Endodermal cell (in vitro differentiated cells): Measurements from ENCODE around the gene RANBP10. TPM values are rescaled to one million over a fixed set of nuclear protein-coding genes. Genes with fewer than 3 reads are reported as not detected.

Source experiments
- DNase-seq: peaks from one replicate; pipeline ENCODE4 v3.0.0-alpha.2; 2017
- H3K27ac ChIP-seq: 2 replicates; pipeline ENCODE4 v1.5.1; 2013; ENCODE audit warnings: mild to moderate bottlenecking, low read depth, low read length, moderate library complexity
- H3K27me3 ChIP-seq: 2 replicates; pipeline ENCODE4 v1.6.1; 2013; ENCODE audit warnings: mild to moderate bottlenecking, low read length, moderate library complexity; ENCODE audit not compliant: insufficient read depth, control insufficient read depth, poor library complexity, severe bottlenecking
- H3K36me3 ChIP-seq: 2 replicates; pipeline ENCODE4 v1.7.0; 2013; ENCODE audit warnings: mild to moderate bottlenecking, low read length, moderate library complexity; ENCODE audit not compliant: control insufficient read depth, insufficient read depth
- H3K4me1 ChIP-seq: one replicate; pipeline ENCODE4 v1.7.0; 2013; ENCODE audit warnings: low read length; ENCODE audit not compliant: control insufficient read depth, insufficient read depth
- H3K4me3 ChIP-seq: 2 replicates; pipeline ENCODE4 v1.5.1; 2013; ENCODE audit warnings: mild to moderate bottlenecking, low read length, moderate library complexity
- H3K9ac ChIP-seq: 2 replicates; pipeline ENCODE4 v1.6.1; 2013; ENCODE audit warnings: mild to moderate bottlenecking, low read length, moderate library complexity; ENCODE audit not compliant: poor library complexity, severe bottlenecking; ENCODE audit errors: extremely low read depth
- H3K9me3 ChIP-seq: 2 replicates; pipeline ENCODE4 v1.6.1; 2013; ENCODE audit warnings: mild to moderate bottlenecking, low read length, moderate library complexity; ENCODE audit not compliant: control insufficient read depth
- H3K27ac Mint-ChIP-seq: 2 replicates; pipeline ENCODE4 v1.8.0; 2020; ENCODE audit warnings: mixed read lengths
- H3K27me3 Mint-ChIP-seq: 2 replicates; pipeline ENCODE4 v1.8.0; 2021; ENCODE audit warnings: mild to moderate bottlenecking, mixed read lengths; ENCODE audit not compliant: insufficient read depth
- H3K36me3 Mint-ChIP-seq: 2 replicates; pipeline ENCODE4 v1.8.0; 2020; ENCODE audit warnings: low read depth, mixed read lengths
- H3K4me1 Mint-ChIP-seq: 2 replicates; pipeline ENCODE4 v1.8.0; 2020; ENCODE audit warnings: mixed read lengths
- H3K4me3 Mint-ChIP-seq: 2 replicates; pipeline ENCODE4 v1.8.0; 2020; ENCODE audit warnings: mild to moderate bottlenecking, moderate library complexity, mixed read lengths
- H3K9me3 Mint-ChIP-seq: 2 replicates; pipeline ENCODE4 v1.8.0; 2020; ENCODE audit warnings: mild to moderate bottlenecking, mixed read lengths
- WGBS, 2 experiments: methylation state at CpG; one replicate each; pipeline versions ENCODE4 v1.1.5 to v1.1.7; 2013; ENCODE audit warnings: missing lambda C conversion rate in 2 of 2, mixed read lengths in 1 of 2; ENCODE audit not compliant: insufficient coverage in 1 of 2, insufficient read length in 1 of 2; 5-methylcytosine and 5-hydroxymethylcytosine counted together
- total RNA-seq, 2 donors: library from RNA; stranded (reverse); fragmentation: NEBNext Ultra II Directional in 1 of 2; extraction: Animal tissue kit (Norgen Biotek cat#: 25700) in 1 of 2; gene quantifications; 2 replicates in 1 of 2; 3 replicates in 1 of 2; pipeline ENCODE4 v1.2.1, GENCODE V29; 2021
- TF ChIP-seq, protein P1 (sequence below): fragments of 200-600 bp; sonication (generic); conservative IDR thresholded peaks from 2 replicates; pipeline ENCODE4 v1.5.0; 2021; ENCODE audit warnings: antibody characterized with exemption, mild to moderate bottlenecking

RANBP10 gene
- total RNA-seq, 2 donors from 2014 or later, result 19.2 to 22.5 TPM

DNA sequence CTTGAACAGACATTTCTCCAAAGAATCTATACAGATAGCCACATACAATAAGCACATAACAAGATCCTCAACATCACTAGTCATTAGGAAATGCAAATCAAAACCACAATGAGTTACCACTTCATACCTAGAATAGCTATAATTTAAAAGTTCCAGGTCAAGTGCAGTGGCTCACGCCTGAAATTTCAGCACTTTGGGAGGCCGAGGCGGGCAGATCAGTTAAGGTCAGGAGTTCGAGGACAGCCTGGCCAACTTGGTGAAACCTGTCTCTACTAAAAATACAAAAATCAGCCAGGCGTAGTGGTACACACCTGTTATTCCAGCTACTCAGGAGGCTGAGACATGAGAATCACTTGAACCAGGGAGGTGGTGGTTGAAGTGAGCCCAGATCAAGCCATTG lies 19.9 kb downstream of the RANBP10 start:
- peaks cover 2% of the 10 kb centered on the region for H3K9me3 Mint-ChIP-seq
- H3K4me3 Mint-ChIP-seq, result no peak overlapping the region
- H3K27me3 Mint-ChIP-seq, result no peaks in the 10 kb centered on the region
- Histone ChIP-seq H3K9ac (no peak overlapping the region), H3K36me3 (peaks cover 7% of the 10 kb centered on the region), H3K4me3 (no peak overlapping the region), H3K9me3 (no peaks in the 10 kb centered on the region), H3K4me1 (no peaks in the 10 kb centered on the region), H3K27me3 (no peaks in the 10 kb centered on the region), H3K27ac (no peak overlapping the region)
- no peaks in the 10 kb centered on the region for H3K4me1 Mint-ChIP-seq
- 84 to 92% methylated on average over 4 to 5 of the region's 5 CpGs for WGBS, 2 experiments
- H3K36me3 Mint-ChIP-seq, result peaks cover 16% of the 10 kb centered on the region
- no peak for DNase-seq
- H3K27ac Mint-ChIP-seq, result no peak overlapping the region
- TF ChIP-seq, protein P1, sequence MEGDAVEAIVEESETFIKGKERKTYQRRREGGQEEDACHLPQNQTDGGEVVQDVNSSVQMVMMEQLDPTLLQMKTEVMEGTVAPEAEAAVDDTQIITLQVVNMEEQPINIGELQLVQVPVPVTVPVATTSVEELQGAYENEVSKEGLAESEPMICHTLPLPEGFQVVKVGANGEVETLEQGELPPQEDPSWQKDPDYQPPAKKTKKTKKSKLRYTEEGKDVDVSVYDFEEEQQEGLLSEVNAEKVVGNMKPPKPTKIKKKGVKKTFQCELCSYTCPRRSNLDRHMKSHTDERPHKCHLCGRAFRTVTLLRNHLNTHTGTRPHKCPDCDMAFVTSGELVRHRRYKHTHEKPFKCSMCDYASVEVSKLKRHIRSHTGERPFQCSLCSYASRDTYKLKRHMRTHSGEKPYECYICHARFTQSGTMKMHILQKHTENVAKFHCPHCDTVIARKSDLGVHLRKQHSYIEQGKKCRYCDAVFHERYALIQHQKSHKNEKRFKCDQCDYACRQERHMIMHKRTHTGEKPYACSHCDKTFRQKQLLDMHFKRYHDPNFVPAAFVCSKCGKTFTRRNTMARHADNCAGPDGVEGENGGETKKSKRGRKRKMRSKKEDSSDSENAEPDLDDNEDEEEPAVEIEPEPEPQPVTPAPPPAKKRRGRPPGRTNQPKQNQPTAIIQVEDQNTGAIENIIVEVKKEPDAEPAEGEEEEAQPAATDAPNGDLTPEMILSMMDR, result no peak

DNA sequence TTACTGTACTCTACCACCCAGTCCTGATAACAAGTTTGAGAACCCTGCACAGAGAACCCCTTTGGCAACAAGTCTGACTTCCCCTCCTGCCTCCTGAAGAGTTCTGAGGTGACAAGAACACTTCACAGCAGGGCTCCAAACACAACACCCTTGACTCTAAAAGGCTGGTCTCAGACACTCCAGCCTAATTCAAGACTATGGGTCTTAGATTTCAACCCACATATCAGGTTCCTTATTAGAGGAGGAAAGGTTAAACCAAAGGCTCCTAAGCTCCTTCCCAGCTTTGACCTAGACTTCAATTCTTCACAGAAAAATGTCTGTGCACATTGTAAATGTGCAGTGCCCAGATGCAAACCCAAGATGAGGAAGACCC lies 23.0 kb downstream of the RANBP10 start:
- H3K27me3 Mint-ChIP-seq, result no peaks in the 10 kb centered on the region
- Histone ChIP-seq H3K27ac (no peak overlapping the region), H3K9me3 (no peaks in the 10 kb centered on the region), H3K36me3 (peaks cover 3% of the 10 kb centered on the region), H3K27me3 (no peaks in the 10 kb centered on the region), H3K4me1 (no peaks in the 10 kb centered on the region), H3K9ac (no peak overlapping the region), H3K4me3 (no peak overlapping the region)
- no peaks in the 10 kb centered on the region for H3K4me1 Mint-ChIP-seq
- H3K4me3 Mint-ChIP-seq, result no peak overlapping the region
- H3K27ac Mint-ChIP-seq, result no peak overlapping the region
- peaks cover 16% of the 10 kb centered on the region for H3K36me3 Mint-ChIP-seq
- TF ChIP-seq, protein P1, result no peak
- DNase-seq, result no peak
- H3K9me3 Mint-ChIP-seq, result peaks cover 2% of the 10 kb centered on the region

DNA sequence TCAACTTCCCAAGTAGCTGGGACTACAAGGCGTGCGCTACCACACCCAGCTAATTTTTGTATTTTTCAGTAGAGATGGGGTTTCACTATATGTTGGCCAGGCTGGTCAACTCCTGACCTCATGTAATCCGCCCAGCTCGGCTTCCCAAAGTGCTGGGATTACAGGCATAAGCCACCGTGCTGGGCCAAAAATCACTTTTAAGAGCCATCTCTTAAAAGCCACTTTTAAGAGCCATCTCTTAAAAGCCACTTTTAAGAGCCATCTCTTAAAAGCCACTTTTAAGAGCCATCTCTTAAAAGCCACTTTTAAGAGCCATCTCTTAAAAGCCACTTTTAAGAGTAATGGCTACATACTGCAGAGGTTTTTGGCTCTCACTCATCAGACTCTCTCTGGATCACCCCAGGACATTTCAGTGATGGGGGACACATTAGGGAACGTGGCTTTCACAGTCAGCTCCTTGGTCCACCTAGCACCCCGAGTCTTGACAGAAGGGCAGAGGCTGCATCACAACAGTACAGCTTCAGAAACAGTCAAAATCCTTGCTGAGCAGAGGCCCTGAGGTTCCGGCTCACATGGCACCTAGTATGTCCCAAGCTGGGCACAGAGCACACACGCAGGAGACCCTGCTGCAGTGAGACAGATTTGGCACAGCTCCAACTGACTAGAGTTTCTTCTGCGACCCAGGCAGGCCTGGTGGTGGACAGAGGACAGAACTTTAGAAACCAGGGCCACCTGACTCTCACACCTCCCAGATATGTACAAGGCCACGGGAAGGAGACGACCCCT lies 23.6 kb downstream of the RANBP10 start:
- Histone ChIP-seq H3K9me3 (no peaks in the 10 kb centered on the region), H3K9ac (no peak overlapping the region), H3K4me1 (no peaks in the 10 kb centered on the region), H3K27me3 (no peaks in the 10 kb centered on the region), H3K4me3 (no peak overlapping the region), H3K27ac (no peak overlapping the region), H3K36me3 (peaks cover 3% of the 10 kb centered on the region)
- Mint-ChIP-seq H3K4me1 (no peaks in the 10 kb centered on the region), H3K4me3 (no peak overlapping the region), H3K36me3 (peaks cover 19% of the 10 kb centered on the region), H3K27ac (no peak overlapping the region), H3K27me3 (no peaks in the 10 kb centered on the region), H3K9me3 (peaks cover 2% of the 10 kb centered on the region)
- 91 to 96% methylated on average over 7 to 12 of the region's 12 CpGs for WGBS, 2 experiments
- TF ChIP-seq, protein P1, result no peak
- DNase-seq, result no peak
